ENCODE measurements around the gene GPSM1.
"Not testable (repeated sequence)": the region's sequence is repeated elsewhere in the genome, so short reads cannot be mapped to it uniquely, and the experiment has no call there.

Gene GPSM1

DNA sequence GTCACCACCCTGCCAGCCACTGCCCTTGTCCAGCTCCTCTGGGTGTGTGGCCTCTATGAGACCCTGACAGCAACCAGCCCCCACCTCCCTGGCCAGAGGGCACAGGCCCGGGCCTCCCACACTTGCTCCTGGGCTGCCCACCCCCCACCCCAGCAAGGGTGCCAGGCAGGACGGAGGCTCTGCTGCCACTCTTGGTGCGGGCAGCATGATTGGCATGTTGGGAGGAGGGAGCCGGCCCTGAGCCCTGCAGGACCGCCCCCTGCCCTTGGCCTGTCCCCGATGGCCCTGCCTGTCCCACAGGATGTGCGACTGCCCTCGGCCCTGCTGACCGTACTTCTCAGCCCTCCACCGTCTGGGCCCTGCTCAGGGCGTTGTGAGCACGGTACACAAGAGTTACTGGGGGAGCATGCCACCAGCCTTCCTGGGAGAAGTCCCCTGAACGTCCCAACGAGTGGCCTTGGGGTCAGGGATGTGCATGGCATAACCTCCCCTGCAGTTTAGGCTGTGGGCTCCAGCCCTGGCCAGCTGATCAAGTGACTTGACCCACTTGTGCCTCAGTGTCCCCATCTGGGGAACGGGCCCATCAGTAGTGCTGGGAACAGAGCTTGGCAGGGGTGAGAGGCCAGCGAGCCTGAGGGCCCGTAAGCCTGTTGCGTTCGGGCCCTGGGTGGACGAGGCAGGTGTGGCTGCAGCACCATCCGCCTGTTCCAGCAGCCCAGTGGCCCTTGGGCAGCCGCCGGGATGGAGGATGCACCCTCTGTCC lies 16.0 kb downstream of the GPSM1 start:
- Histone ChIP-seq H3K4me1 (ENCODE audit: insufficient read depth, low read length) (peaks cover 10% of the 10 kb centered on the region), H3K36me3 (ENCODE audit: insufficient read depth, low read length) (no peaks in the 10 kb centered on the region; the same call in 1 of the 2 replicates), H3K9me3 (ENCODE audit: control insufficient read depth, insufficient read depth, low read length) (no peaks in the 10 kb centered on the region), H3K9ac (ENCODE audit: low read depth, low read length) (peak overlapping the region; percentile 27; the same call in 1 of the 2 replicates)

DNA sequence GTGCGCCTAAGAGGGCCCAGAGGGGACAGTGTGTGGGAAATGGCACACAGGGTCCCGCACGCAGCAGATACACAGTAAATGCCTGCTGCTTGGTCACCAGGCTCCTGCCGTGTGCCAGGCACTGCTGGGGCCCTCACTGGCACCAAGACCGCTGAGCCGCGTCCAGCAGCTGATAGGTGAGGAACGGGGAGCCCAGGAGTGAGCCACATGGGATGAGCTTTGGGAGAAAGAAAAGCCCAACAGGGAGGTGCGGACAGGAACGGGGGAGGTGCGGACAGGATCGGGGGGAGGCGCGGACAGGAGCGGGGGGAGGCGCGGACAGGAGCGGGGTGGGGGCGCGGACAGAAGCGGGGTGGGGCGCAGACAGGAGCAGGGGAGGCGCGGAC lies 16.5 kb downstream of the GPSM1 start:
- Histone ChIP-seq H3K9me3 (ENCODE audit: control insufficient read depth, insufficient read depth, low read length) (no peaks in the 10 kb centered on the region), H3K9ac (ENCODE audit: low read depth, low read length) (no peak overlapping the region), H3K4me1 (ENCODE audit: insufficient read depth, low read length) (peaks cover 10% of the 10 kb centered on the region), H3K36me3 (ENCODE audit: insufficient read depth, low read length) (no peaks in the 10 kb centered on the region; the same call in none of the 2 replicates)

- Histone ChIP-seq H3K9me3 (ENCODE audit: control insufficient read depth, insufficient read depth, low read length) (no peaks in the 10 kb centered on the region), H3K4me1 (ENCODE audit: insufficient read depth, low read length) (peaks cover 10% of the 10 kb centered on the region), H3K9ac (ENCODE audit: low read depth, low read length) (no peak overlapping the region), H3K36me3 (ENCODE audit: insufficient read depth, low read length) (no peaks in the 10 kb centered on the region; the same call in none of the 2 replicates)
These were observed 17.4 kb downstream of the GPSM1 start for GRCh38 chr9:136344544-136345280.

- Histone ChIP-seq H3K9me3 (ENCODE audit: control insufficient read depth, insufficient read depth, low read length) (no peaks in the 10 kb centered on the region), H3K36me3 (ENCODE audit: insufficient read depth, low read length) (no peaks in the 10 kb centered on the region; the same call in none of the 2 replicates), H3K4me1 (ENCODE audit: insufficient read depth, low read length) (peaks cover 10% of the 10 kb centered on the region), H3K9ac (ENCODE audit: low read depth, low read length) (no peak overlapping the region)
These were observed 18.2 kb downstream of the GPSM1 start for GRCh38 chr9:136345281-136346156.

GRCh38 chr9:136346157-136346481 lies 18.8 kb downstream of the GPSM1 start:
- Histone ChIP-seq H3K36me3 (ENCODE audit: insufficient read depth, low read length) (no peaks in the 10 kb centered on the region; the same call in 1 of the 2 replicates), H3K9me3 (ENCODE audit: control insufficient read depth, insufficient read depth, low read length) (no peaks in the 10 kb centered on the region), H3K9ac (ENCODE audit: low read depth, low read length) (no peak overlapping the region), H3K4me1 (ENCODE audit: insufficient read depth, low read length) (peaks cover 10% of the 10 kb centered on the region)

GRCh38 chr9:136346927-136347465 lies 19.7 kb downstream of the GPSM1 start:
- peaks cover 10% of the 10 kb centered on the region for H3K4me1 ChIP-seq (ENCODE audit: insufficient read depth, low read length)
- H3K36me3 ChIP-seq (ENCODE audit: insufficient read depth, low read length) = no peaks in the 10 kb centered on the region; the same call in 1 of the 2 replicates
- H3K9me3 ChIP-seq (ENCODE audit: control insufficient read depth, insufficient read depth, low read length) = no peaks in the 10 kb centered on the region
- no peak overlapping the region for H3K9ac ChIP-seq (ENCODE audit: low read depth, low read length)

GRCh38 chr9:136347472-136348256 lies 20.3 kb downstream of the GPSM1 start:
- H3K36me3 ChIP-seq (ENCODE audit: insufficient read depth, low read length) = no peaks in the 10 kb centered on the region; the same call in 1 of the 2 replicates
- H3K4me1 ChIP-seq (ENCODE audit: insufficient read depth, low read length) = peaks cover 10% of the 10 kb centered on the region; the same call in 1 of the 2 replicates
- no peak overlapping the region for H3K9ac ChIP-seq (ENCODE audit: low read depth, low read length)
- H3K9me3 ChIP-seq (ENCODE audit: control insufficient read depth, insufficient read depth, low read length) = no peaks in the 10 kb centered on the region

- no peak overlapping the region for H3K9ac ChIP-seq (ENCODE audit: low read depth, low read length)
- peaks cover 10% of the 10 kb centered on the region; the same call in 1 of the 2 replicates for H3K4me1 ChIP-seq (ENCODE audit: insufficient read depth, low read length)
- no peaks in the 10 kb centered on the region; the same call in 1 of the 2 replicates for H3K36me3 ChIP-seq (ENCODE audit: insufficient read depth, low read length)
- H3K9me3 ChIP-seq (ENCODE audit: control insufficient read depth, insufficient read depth, low read length) = no peaks in the 10 kb centered on the region
These were observed 21.4 kb downstream of the GPSM1 start for GRCh38 chr9:136348691-136349090.

- H3K4me1 ChIP-seq (ENCODE audit: insufficient read depth, low read length) = peaks cover 10% of the 10 kb centered on the region; the same call in 1 of the 2 replicates
- no peak overlapping the region for H3K9ac ChIP-seq (ENCODE audit: low read depth, low read length)
- no peaks in the 10 kb centered on the region for H3K9me3 ChIP-seq (ENCODE audit: control insufficient read depth, insufficient read depth, low read length)
- H3K36me3 ChIP-seq (ENCODE audit: insufficient read depth, low read length) = no peaks in the 10 kb centered on the region; the same call in 1 of the 2 replicates
These were observed 22.2 kb downstream of the GPSM1 start for GRCh38 chr9:136349546-136349945.

DNA sequence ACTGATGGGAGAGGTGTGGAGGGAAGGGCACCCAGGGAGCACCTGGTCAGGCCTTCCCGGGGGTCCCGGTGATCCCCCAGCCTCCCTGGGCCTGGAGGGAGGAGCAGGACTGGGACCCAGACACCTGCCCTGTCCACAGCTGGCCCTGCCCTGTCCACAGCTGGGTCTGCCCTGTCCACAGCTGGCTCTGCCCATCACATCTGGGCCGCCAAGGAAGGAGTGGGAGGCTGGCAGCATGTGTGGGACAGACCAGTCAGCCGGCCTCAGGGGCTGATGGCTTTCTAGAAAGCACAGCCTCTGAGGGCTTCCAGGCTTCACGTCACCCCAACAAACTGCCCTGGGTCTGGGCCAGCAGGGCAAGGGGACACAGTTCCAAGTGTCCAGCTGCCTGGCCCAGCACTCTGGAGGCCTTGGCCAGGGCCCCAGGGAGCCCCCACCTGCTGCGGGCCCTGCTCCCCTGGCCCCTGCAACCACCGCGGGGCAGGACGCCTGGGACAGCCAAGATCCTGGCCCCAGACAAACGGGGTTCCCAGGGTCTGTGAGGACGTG lies 24.0 kb downstream of the GPSM1 start:
- peaks cover 1% of the 10 kb centered on the region; the same call in 1 of the 2 replicates for H3K4me1 ChIP-seq (ENCODE audit: insufficient read depth, low read length)
- H3K9ac ChIP-seq (ENCODE audit: low read depth, low read length) = no peak overlapping the region
- no peaks in the 10 kb centered on the region for H3K9me3 ChIP-seq (ENCODE audit: control insufficient read depth, insufficient read depth, low read length)
- H3K36me3 ChIP-seq (ENCODE audit: insufficient read depth, low read length) = no peaks in the 10 kb centered on the region; the same call in 1 of the 2 replicates

- not testable (repeated sequence) for H3K9me3 ChIP-seq (ENCODE audit: control insufficient read depth, insufficient read depth, low read length); H3K4me1 ChIP-seq (ENCODE audit: insufficient read depth, low read length); H3K9ac ChIP-seq (ENCODE audit: low read depth, low read length); H3K36me3 ChIP-seq (ENCODE audit: insufficient read depth, low read length)
These were observed 24.5 kb downstream of the GPSM1 start for GRCh38 chr9:136351868-136352267.

DNA sequence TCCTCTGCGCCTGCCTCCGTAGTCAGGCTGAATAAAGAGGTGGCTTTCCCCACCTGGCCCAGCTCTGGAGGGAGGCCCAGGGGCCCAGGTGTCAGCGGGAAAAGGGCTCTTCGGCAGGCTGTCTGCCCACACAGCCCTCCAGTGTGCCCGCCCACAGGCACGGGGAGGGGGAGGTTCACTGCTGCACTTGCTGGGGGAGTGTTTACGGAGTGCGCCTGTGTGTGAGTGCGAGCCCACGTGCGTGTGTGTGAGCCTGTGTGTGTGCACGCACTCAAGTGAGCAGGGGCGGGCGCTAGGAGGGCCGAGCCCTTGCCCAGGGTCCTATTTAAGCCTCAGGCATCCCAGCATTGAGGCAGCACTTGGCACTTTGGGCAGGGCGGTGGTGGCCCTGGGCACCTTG lies 25.3 kb downstream of the GPSM1 start:
- Histone ChIP-seq H3K4me1 (ENCODE audit: insufficient read depth, low read length) (no peaks in the 10 kb centered on the region), H3K36me3 (ENCODE audit: insufficient read depth, low read length) (no peaks in the 10 kb centered on the region; the same call in none of the 2 replicates), H3K9ac (ENCODE audit: low read depth, low read length) (no peak overlapping the region; the same call in 1 of the 2 replicates), H3K9me3 (ENCODE audit: control insufficient read depth, insufficient read depth, low read length) (no peaks in the 10 kb centered on the region)

GRCh38 chr9:136353088-136353487 lies 25.7 kb downstream of the GPSM1 start:
- H3K9me3 ChIP-seq (ENCODE audit: control insufficient read depth, insufficient read depth, low read length) = no peaks in the 10 kb centered on the region
- no peaks in the 10 kb centered on the region for H3K4me1 ChIP-seq (ENCODE audit: insufficient read depth, low read length)
- no peak overlapping the region for H3K9ac ChIP-seq (ENCODE audit: low read depth, low read length)
- H3K36me3 ChIP-seq (ENCODE audit: insufficient read depth, low read length) = no peaks in the 10 kb centered on the region; the same call in none of the 2 replicates
